Measurements from ENCODE around the gene PCMTD2. TPM values are rescaled to one million over a fixed set of nuclear protein-coding genes. Genes with fewer than 3 reads are reported as not detected.

Gene PCMTD2
- polyA plus RNA-seq, 3 donors: 127 to 218 (median 160) TPM

DNA sequence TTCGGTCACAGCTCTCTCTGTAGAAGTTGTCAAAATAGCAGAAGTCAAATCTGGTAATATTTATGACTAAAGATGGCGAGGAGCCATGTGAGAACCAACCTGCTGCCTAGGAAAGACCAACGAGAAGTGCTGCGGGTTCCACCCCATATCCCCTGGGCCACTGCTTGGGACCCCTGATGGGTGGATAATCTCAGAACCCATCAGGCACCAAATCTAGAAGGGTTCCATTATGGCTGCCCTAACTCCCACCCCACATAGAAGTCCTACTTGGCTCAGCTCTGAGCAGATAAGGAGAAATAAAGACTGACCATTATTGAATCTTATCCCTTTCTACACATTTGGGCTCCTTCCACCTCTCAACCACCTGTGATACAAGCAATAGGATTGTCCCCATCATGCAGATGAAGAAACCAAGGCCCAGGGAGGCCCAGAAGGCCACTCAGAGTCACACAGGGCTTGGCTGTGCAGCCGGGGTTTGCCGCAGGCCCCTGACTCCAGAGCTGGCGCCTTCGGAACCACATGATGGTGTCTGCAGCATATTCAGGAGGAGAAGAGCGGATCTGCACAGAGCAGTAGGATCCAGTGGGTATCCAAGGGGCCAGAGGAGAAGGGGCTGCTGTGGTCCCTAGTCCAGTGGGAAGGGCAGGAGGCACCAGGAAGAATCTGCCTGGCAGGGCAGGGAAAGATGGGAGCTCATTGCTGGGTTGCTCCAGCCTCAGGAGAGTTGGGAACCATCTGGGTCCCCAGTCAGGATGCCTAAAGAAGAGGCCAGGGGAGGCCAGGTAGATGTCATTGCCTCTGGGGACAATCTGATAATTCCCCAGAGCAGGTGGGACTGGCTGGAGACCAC, 9.6 kb upstream of the PCMTD2 start:
- no peak for DNase-seq (ENCODE audit: extremely low read depth in 1 of 11, low read depth in 9 of 11, low spot score in 4 of 11)

DNA sequence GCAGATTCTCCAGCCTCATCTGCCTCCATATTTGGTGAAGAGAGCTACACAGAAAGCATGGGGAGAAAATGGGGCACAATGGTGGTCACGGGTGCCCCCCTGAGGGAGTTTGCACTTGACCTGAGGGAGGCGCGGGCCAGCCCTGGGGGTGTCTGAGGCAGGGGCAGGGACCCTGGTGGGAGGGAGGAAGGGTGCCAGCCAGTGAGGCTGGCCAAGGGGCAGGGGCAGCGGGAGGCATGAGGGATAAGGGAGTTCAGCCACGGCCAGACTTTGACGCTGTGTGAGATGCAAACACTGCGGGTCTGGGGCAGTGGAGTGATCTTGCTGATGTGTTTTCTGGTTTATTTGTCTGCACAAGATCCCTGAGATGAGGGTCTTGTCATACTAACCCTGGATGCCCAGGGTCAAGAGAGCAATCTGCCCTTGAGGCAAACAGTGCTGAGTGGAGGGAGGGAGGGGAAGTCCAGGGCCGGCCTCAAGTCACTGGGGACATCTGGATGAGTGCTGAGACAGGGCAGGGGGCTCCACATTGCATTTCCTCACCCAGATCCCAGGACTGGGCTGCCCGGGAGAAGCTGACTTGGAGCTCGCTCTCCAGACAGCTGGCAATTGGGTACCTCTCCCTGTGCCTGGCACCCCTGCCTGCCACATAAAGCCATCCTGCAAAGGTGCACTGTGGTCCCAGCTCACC, 8.8 kb upstream of the PCMTD2 start:
- DNase-seq (ENCODE audit: extremely low read depth in 1 of 11, low read depth in 9 of 11, low spot score in 4 of 11): no peak

DNA sequence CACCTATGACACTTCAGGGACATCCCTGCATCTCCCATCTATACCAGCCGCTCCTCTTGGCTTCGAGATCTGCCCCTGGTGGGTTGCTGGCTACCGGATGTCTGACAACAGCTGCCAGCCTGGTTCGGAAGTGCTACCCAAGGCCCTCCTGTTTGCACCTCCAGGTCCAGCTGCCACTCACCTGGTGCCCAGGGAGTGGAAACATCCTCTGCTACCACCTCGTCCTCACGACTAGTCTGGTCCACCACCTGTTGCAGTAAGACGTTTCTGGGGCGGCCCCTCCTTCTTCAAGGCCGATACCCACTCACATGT, 8.3 kb upstream of the PCMTD2 start:
- DNase-seq (ENCODE audit: extremely low read depth in 1 of 11, low read depth in 9 of 11, low spot score in 4 of 11): no peak

DNA sequence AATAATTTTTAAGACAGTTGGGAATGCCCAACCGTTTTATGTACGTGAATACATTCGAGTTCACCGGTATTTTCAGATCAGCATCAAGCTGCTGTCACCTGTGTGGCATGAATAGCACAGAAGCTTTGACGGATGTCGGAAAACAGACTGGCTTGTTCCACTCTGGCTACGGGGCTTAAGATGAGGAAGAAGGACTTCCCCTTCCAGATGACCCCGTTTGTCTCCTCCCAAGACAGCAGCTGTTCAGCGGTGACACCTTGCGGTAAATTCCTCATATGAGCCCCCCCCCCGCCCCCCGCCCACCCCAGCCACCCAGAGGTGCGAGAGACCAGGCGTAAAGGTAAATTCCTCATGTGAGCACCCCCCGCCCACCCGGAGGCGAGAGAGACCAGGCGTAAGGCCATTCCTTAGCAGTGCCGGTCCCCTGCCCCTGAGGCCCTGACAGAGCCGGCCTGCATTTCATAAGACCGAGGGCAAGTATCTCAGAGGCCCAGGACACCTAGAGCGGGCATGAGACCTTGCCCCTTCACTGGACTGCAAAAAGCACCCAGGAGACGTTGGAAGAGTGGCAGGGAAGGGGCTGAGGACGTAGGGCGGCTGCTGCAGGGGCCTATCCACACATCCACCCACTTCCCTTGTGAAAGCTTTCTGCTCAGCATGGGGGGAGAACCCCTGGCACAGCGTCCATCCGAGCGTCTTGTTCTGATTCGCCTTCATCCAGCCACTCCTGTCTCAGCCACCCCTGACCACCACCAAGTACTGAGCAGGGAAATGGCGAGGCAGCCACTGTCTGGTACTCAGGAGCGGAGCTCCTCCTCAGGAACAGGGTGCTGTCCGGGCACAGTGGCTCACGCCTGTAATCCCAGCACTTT, 7.3 kb upstream of the PCMTD2 start:
- no peak for DNase-seq (ENCODE audit: extremely low read depth in 1 of 11, low read depth in 9 of 11, low spot score in 4 of 11)

DNA sequence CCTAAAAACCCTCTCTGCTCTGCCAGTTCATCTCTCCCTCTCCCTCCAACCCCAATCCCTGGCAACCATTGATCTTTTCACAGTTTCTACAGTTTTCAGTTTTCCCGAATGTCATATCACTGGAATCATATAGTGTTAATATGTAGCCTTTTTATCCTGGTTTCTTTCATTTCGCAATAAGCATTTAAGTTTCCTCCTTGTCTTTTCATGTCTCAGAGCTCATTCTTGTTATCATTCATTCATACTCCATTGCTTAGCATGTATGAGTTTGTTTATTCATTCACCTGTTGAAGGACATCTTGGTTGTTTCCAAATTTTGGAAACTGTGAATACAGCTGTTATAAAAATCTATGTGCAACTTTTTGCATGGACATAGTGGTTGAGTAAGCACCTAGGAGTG, 5.5 kb upstream of the PCMTD2 start:
- DNase-seq (ENCODE audit: extremely low read depth in 1 of 11, low read depth in 9 of 11, low spot score in 4 of 11): no peak

DNA sequence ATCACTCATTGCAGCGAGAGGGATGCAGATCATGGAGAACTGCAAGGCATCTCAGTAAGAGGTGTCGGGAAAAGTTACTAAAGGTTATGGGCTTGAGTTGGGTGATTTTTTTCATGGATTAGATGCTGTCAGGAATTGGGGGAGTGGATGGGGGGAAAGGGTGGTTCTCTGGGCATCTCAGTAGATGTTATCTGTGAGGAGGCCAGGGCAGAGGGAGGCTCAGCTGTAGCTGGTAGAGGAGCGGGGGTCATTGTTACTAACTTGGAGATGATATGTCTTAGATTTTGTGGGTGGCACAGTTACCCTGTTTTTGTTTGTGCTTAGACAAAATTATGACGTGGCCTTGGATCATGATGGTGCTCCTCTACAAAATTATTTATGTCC, 2.6 kb upstream of the PCMTD2 start:
- DNase-seq (ENCODE audit: extremely low read depth in 1 of 11, low read depth in 9 of 11, low spot score in 4 of 11): no peak

DNA sequence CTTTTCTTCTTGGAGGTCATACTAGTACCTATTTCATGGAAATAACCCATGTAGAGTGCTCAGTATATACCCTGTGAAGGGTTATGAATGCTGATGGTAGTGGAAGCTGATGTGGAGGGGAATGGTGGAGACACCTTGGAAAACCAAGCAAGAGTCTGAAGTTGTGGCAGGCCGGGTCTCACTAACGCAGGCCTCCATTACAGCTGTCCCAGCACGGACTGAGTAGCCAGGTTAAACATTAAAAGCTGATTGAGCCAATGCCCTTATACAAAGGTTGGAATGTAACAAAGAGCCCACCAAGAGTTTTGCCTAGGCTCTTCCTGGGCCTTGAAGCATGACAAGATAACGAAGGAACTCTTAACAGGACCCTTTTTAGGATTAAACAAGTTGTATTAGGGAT, 2.1 kb upstream of the PCMTD2 start:
- DNase-seq (ENCODE audit: extremely low read depth in 1 of 11, low read depth in 9 of 11, low spot score in 4 of 11): no peak

DNA sequence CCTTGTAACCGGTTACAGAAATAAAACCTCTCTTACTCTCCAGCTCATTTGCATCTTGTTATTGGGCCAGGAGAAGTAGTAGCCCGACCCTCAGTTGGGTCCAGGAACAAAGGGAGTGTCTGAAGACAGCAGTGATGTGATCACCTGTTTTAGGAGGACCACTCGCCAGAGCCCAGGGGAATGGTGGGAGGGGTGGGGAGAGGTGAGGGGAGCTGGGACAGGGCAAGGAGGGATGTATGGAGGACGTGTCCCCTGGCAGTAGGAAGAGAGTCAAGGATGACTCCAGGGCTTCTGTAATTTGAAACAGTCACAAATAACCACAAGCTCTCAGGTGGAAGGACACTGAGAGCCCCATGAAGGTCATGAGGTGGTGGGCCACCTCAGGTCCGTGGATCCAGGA, 1.4 kb upstream of the PCMTD2 start:
- DNase-seq (ENCODE audit: extremely low read depth in 1 of 11, low read depth in 9 of 11, low spot score in 4 of 11): no peak

DNA sequence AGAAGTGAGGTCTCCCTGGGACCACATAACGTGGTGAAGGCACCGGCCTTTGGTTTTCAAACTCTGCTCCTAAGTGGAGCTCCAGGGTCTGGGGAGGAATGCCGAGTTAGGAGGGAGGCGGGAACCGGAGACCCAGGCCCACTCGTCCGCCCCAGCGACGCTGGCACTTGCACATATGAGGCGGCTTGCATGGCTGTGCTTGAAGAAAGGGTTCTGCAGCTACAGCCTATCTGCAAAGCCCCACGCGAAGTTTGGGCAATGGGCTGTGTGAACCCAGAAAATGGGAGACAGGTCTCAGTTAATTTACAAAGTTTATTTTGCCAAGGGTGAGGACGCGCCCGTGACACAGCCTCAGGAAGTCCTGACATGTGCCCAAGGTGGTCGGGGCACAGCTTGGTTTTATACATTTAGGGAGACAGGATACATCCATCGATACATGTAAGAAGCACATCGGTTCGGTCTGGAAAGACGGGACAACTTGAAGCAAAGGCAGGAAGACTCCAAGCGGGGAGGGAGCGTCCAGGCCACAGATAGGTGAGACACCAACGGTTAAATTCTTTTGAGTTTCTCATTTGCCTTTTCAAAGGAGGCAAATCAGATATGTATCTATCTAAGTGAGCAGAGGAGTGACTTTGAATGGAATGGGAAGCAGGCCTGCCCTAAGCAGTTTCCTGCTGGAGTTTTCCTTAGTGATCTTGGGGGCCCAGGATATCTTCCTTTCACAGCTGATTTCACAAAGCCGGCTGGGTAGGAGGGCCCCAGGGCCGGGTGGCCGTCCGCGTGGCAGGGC, 782 bp upstream of the PCMTD2 start:
- peak in 1 of 11 donors; percentile 27 for DNase-seq (ENCODE audit: extremely low read depth in 1 of 11, low read depth in 9 of 11, low spot score in 4 of 11)

DNA sequence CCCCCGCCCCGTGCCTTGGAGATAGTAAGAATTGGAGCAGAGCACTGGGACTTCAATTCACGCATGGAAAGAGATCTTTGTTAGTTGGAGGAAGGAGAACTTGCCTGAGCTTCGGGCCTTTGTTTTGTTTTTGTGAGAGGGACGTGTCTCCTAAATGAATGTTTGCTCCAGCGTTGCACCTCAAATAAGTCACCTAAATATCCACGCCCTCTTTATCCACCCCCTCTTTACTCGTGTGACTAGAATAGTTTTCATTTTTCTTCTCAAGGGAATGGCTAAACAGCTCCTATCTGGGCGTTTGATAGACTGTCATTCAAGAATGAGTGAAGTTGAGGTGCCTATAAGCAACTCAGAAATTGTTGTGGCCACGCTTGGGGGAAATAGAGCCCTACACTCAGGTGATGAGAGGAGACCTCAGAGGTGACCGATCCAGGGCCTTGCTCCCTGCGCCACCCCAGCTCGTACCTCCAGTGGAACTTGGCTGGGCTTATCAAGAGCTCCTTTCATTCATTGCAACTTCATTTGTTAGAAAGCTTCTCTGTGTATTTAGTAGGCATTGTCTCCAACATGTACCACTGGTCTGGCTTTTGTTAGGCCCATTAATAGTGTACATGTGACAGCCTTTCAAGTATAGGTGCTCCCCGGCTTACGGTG, 861 bp downstream of the PCMTD2 start:
- no peak for DNase-seq (ENCODE audit: extremely low read depth in 1 of 11, low read depth in 9 of 11, low spot score in 4 of 11)

DNA sequence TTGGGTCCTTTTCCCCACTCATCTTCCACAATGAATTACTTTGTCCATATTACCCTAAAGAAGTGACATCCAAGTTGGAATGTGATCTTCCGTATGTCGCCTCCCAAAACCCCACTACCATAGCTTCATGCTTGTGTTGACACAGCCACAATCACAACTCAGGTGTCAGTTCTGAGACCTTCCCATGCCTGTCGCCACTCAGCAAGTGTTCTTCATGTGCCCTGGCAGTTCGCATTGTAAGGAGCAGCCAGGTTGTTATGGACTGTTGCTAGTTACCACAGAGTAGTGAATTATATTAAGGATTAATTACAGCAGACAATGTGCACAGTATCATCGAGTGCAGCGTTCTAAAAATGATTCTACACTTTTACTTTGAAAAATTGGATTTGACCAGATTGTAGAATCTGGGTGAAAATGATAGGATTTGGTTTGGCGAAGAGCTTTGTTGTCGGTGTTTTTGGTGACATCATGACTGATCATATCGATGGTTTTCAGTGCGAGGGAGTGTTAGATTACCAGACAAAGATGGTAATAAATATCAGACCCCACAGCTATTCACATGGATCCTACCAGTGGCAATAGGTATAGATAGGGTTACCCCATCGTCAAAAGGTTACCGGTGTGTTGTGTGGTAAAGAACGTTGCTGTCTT, 1.7 kb downstream of the PCMTD2 start:
- no peak for DNase-seq (ENCODE audit: extremely low read depth in 1 of 11, low read depth in 9 of 11, low spot score in 4 of 11)

DNA sequence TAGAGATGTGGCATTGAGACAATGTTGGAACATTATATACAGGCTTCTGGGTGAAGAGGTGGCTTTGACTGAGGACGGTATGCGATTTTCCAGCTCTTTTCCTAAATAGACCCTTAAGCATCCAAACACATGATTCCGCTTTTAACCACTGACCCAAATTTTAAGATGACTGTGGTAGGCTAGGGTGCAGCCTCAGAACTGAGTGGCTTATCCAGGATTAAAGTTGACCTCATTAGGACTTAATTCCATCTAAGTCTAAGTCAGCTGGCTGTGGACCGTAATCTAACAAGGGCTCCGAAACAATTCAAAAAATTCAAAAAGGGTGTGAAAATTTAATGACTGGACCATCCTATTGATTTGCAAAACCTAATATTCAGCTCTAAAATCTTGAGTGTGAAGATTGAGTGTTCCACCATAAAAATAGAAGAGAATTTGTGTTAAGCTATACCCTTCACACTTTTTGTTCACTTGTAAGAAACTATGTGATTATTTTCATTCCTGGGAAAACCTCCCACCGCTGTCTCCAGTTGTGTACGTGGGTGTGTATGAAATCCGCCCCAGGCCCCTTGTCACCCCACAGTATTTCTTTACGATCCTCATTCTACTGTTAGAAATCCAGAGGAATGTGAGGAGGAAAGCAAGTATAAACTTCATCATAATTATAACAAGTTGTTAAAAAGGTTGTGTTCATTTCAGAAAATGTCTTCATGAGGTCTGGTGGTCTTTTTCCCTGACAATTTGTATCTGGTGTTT, 2.7 kb downstream of the PCMTD2 start:
- DNase-seq (ENCODE audit: extremely low read depth in 1 of 11, low read depth in 9 of 11, low spot score in 4 of 11): no peak

DNA sequence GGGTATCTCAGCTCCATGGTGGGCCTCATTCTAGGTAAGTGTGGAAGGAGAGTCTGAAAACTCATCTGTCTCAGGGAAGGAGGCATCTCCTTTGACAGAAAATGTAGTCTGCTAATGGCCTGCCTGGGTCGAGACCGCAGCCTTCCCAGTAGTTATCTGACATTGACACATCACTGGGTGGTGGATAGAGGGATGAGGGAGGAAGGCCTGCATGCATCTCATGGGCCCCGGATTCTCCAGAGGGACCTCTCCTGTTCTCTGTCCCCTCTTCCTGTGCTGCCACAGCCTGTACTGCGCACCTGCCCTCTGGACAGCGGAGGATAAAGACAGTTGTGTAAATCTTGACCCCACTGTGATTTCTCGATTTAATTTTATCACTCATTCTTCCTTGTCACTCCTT, 4.7 kb downstream of the PCMTD2 start:
- DNase-seq (ENCODE audit: extremely low read depth in 1 of 11, low read depth in 9 of 11, low spot score in 4 of 11): no peak

DNA sequence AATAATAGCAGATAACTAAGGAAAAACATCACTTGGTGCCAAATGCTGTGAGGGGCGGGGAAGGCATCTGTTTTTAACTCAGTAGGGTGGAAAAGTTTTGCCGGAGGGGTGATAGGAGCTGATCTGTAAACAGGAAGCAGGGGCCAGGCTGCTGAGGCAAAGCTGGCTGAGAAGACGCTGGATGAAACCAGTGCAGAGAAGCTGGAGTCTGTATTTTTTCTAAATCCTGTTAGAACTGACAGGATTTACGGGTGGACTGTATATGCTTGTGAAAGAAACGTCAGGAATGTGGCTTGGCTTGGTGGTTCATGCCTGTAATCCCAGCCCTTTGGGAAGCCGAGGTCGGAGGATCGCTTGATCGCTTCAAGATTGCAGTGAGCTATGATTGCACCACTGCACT, 5.6 kb downstream of the PCMTD2 start:
- DNase-seq (ENCODE audit: extremely low read depth in 1 of 11, low read depth in 9 of 11, low spot score in 4 of 11): peak in 10 of 11 donors; percentile 22 to 75 (median 60)

DNA sequence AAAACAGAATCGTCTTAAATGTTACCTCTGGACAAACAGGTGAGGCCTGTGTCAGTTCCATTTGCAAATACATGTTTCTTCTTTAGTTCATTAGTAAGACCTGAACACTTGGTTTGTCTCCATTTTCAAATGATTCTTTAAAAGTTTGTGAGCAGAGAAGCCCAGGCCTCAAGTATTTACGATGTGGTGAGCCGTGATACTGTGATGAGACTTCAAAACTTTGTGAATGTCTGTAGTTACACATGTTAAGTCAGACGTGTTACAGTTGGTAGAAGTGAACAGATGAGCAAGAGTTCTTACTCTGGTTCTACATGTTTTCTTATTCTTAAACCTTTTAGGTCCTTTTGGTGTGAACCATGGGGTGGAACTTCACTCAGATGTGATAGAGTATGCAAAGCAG, 8.5 kb downstream of the PCMTD2 start:
- no peak for DNase-seq (ENCODE audit: extremely low read depth in 1 of 11, low read depth in 9 of 11, low spot score in 4 of 11)

DNA sequence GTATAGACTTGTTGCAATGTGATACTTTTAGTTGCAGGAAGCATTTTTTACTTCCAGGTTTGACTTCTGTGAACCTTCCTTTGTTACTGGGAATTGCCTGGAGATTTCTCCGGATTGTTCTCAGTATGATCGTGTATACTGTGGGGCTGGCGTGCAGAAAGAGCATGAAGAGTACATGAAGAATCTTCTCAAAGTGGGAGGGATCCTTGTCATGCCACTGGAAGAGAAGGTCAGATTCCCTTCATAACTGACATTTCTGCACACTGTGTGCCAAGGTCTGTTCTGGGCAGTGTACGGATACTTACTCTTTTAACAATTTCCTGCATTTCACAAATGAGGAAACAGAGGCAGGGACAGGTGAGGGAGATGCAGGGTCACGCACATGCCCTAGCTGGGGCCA, 9.7 kb downstream of the PCMTD2 start:
- no peak for DNase-seq (ENCODE audit: extremely low read depth in 1 of 11, low read depth in 9 of 11, low spot score in 4 of 11)

DNA sequence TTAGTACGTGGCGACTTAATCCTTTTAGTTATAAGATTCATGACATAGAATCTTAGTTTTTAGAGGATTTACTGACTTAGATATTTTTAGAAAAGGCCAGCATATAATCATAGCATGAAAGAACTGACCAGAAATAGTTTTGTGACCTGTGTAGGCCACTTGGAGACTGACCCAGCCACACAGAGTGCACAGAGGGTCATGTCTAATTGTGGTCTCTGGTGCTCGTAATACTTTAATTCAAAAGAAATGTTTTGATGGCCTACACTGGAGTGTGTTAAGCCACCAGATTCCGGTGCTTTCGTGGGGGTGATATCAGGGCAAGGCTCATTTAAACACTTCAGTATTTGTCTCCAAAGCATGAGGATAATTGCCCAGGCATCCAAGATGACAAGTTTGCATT, 11.4 kb downstream of the PCMTD2 start:
- DNase-seq (ENCODE audit: extremely low read depth in 1 of 11, low read depth in 9 of 11, low spot score in 4 of 11): no peak

DNA sequence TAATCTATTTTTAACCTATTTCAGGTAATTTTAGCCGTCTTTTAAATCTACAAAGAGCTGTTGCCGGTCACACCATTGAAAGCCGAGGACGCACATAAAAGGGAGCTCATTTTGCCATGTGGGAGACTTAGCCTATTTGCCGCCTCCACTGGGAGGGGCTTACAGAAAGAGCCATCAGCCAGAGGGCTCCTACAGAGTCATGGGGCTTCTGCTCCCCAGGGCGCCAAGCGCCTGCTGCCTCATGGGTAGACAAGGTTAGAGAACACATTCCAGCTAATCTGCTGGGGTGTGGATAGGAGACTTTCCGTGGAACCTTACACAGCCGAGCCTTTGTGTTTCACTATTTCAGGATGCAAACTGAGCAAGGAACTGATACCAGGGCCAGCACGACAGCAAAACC, 12.6 kb downstream of the PCMTD2 start:
- DNase-seq (ENCODE audit: extremely low read depth in 1 of 11, low read depth in 9 of 11, low spot score in 4 of 11): no peak
